ENCODE results near the gene PPP1R10.

Gene PPP1R10

DNA sequence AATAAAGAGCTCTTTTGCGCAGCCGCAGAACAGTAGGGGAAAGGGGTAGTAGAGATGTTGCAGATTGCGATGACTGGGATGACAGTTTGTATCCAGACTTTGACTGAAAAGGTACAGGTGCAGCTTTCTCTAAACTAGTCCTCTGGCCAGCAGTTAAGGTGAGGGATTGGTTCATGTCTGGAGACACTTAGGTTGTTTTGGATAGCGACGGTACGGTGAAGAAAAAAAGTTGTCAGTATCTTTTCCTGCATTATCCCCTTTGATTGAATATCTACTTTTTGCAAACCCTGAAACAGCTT is 59.4 kb downstream of the PPP1R10 start:
- peak overlapping the region; percentile 96 for H3K4me3 ChIP-seq (replicated peaks; ENCODE audit: low read depth, low read length)
- no peak for DNase-seq (ENCODE audit: extremely low read depth, low read depth)
- TF ChIP-seq CTCF (IDR thresholded peaks at IDR 0.05; ENCODE audit: low read depth, low read length, missing control alignments): no peak

- DNase-seq (ENCODE audit: extremely low read depth, low read depth): peak; percentile 77
- H3K4me3 ChIP-seq (replicated peaks; ENCODE audit: low read depth, low read length): peak within 1 kb of the TSS; percentile 96
- no peak for TF ChIP-seq CTCF (IDR thresholded peaks at IDR 0.05; ENCODE audit: low read depth, low read length, missing control alignments)
Measured at GRCh38 chr6:30556906-30557682, 59.9 kb downstream of the PPP1R10 start, which contains the start of gene PRR3. TSS of gene PRR3 (plus strand) at chr6:30557295. CDS start at chr6:30557345, 50 bp downstream.

DNA sequence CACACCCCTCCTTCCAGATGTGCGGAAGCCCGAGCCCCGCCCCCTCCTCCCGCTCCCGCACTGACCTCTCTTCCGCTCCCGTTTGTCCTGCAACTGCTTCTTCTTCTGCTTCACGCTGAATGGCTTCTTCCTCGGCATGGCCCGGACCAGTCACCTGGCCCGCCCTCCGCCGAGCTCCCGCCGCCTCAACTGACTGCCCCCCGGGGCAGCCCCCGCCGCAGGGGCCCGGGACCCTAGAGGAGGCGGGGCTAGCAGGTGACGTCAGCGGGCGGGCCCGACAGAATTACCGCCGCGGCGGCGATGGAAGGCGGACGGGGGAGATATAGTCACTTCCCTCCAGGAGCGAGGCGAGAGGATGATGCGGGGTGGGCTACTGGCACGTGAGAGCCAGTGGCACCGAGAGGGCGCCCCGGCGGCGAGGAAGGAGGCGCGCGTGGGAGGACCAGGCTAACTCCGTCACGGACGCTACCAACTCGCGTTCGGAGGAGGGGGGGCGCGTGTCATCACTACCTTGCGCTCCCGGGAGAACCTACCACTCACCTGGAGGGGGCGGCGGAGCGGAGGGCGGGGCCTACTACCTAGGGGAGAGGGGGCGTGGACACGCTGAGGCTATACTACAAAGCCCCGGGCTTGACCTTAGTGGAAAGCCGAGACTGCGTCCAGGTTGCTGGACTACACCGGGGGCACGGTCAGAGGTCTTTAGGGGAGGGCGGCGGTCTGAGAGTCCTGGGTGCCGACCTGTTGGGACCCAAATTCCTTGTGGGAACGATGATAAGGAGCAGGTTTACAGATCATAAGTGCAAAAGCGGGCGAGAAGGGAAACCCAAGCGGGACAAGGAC is 60.8 kb downstream of the PPP1R10 start, which contains the start of gene GNL1:
Gene GNL1, minus strand, starts transcription at position 424 of the 840 bp plus-strand sequence. Its CDS starts 286 bp downstream, at position 138.
- no peak for DNase-seq (ENCODE audit: extremely low read depth, low read depth)
- peak within 1 kb of the TSS; percentile 96 for H3K4me3 ChIP-seq (replicated peaks; ENCODE audit: low read depth, low read length)
- TF ChIP-seq CTCF (IDR thresholded peaks at IDR 0.05; ENCODE audit: low read depth, low read length, missing control alignments): no peak

DNA sequence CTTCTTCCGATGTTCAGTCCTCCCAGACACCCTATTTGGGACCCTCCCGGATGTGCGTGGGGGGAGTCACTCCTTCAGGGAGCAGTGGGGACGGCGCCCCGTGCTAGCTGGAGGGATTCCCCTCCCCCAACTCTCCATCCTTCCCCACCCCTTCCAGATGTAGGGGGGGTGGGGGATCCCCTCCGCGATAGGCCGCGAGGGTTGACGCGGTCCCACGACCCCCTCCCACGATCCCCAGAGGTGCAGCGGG is 61.3 kb downstream of the PPP1R10 start:
- no peak for DNase-seq (ENCODE audit: extremely low read depth, low read depth)
- no peak for TF ChIP-seq CTCF (IDR thresholded peaks at IDR 0.05; ENCODE audit: low read depth, low read length, missing control alignments)
- H3K4me3 ChIP-seq (replicated peaks; ENCODE audit: low read depth, low read length): peak overlapping the region; percentile 96

DNA sequence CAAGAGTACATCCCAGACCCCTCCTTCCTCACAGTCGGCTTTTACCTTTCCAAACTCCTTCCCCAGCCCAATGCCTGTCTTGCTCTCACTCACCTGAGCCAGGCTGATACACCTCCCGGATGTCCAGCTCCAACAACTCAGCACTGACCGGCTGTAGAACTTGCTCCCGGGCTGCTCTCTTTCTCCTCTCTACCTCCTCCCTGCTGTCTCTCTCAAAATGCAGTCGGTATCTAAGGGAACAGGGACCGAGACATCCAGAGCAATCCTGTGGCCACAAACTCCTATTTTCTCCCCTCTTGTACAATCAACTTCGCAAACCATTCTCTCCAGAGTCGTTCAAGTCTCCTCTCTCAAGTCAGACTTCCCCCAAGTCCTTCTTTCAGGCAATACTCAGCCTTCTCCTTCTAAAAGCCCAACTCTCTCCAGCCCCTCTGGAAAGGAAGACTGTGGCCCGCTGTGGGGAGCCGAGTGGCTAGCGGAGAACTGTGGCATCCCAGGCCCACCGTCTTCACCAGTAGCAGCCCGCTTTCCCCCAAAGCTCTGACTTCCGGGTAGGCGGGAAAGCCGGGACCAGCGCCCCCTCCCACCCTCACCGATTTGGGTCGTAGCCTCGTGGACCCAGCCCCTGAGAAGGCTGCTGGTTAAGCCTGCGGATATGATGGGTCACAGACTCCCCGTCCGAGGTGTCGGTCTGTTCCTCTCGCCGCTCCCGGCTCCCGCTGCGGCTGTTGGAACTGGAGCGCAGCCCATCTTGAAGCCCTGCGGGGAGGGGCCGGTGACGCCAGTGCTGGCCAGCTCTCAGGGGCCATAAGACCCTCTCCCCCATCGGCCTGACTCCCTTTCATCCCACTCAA is 61.9 kb downstream of the PPP1R10 start:
- no peak for TF ChIP-seq CTCF (IDR thresholded peaks at IDR 0.05; ENCODE audit: low read depth, low read length, missing control alignments)
- H3K4me3 ChIP-seq (replicated peaks; ENCODE audit: low read depth, low read length): peak overlapping the region; percentile 96
- DNase-seq (ENCODE audit: extremely low read depth, low read depth): no peak

- peak overlapping the region; percentile 96 for H3K4me3 ChIP-seq (replicated peaks; ENCODE audit: low read depth, low read length)
- DNase-seq (ENCODE audit: extremely low read depth, low read depth): no peak
- TF ChIP-seq CTCF (IDR thresholded peaks at IDR 0.05; ENCODE audit: low read depth, low read length, missing control alignments): no peak
Measured at GRCh38 chr6:30554404-30554803, 62.6 kb downstream of the PPP1R10 start.
